ENCODE results near the gene MYO5A. TPM values are rescaled to one million over a fixed set of nuclear protein-coding genes. Genes with fewer than 3 reads are reported as not detected.
"Not testable (repeated sequence)": the region's sequence is repeated elsewhere in the genome, so short reads cannot be mapped to it uniquely, and the experiment has no call there.

Gene MYO5A
- total and polyA plus RNA-seq, 3 donors from 2014 or later: 11.7 to 35.5 (median 24.3) TPM

GRCh38 chr15:52464040-52464439 is 64.6 kb downstream of the MYO5A start:
- intact Hi-C loops (cut with DNase I; ENCODE audit: low total_unique reads): no loop called here
- no peaks in the 10 kb centered on the region for H3K9me3 ChIP-seq
- no peaks in the 10 kb centered on the region for H3K36me3 ChIP-seq (ENCODE audit: low read depth, missing control alignments)
- no peaks in the 10 kb centered on the region for H3K4me1 ChIP-seq
- DNase-seq: no peak
- WGBS, 2 donors: 98 to 100% methylated on average over 3 of the region's 3 CpGs
- H3K27ac ChIP-seq: no peak overlapping the region
- H3K4me3 ChIP-seq: no peak overlapping the region
- TF ChIP-seq, protein P1, sequence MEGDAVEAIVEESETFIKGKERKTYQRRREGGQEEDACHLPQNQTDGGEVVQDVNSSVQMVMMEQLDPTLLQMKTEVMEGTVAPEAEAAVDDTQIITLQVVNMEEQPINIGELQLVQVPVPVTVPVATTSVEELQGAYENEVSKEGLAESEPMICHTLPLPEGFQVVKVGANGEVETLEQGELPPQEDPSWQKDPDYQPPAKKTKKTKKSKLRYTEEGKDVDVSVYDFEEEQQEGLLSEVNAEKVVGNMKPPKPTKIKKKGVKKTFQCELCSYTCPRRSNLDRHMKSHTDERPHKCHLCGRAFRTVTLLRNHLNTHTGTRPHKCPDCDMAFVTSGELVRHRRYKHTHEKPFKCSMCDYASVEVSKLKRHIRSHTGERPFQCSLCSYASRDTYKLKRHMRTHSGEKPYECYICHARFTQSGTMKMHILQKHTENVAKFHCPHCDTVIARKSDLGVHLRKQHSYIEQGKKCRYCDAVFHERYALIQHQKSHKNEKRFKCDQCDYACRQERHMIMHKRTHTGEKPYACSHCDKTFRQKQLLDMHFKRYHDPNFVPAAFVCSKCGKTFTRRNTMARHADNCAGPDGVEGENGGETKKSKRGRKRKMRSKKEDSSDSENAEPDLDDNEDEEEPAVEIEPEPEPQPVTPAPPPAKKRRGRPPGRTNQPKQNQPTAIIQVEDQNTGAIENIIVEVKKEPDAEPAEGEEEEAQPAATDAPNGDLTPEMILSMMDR (IDR thresholded peaks at IDR 0.05): no peak
- no peak for TF ChIP-seq POLR2A (IDR thresholded peaks at IDR 0.05)
- H3K27me3 ChIP-seq: no peaks in the 10 kb centered on the region

- H3K36me3 ChIP-seq (ENCODE audit: low read depth, missing control alignments): no peaks in the 10 kb centered on the region
- DNase-seq: no peak
- H3K27ac ChIP-seq: peak overlapping the region in 1 of 2 donors; percentile 19
- no peaks in the 10 kb centered on the region for H3K9me3 ChIP-seq
- intact Hi-C loops (cut with DNase I; ENCODE audit: low total_unique reads): no loop called here
- TF ChIP-seq, protein P1 (IDR thresholded peaks at IDR 0.05): no peak
- no peak for TF ChIP-seq POLR2A (IDR thresholded peaks at IDR 0.05)
- no peaks in the 10 kb centered on the region for H3K4me1 ChIP-seq
- H3K4me3 ChIP-seq: no peak overlapping the region
- no peaks in the 10 kb centered on the region for H3K27me3 ChIP-seq
Measured at GRCh38 chr15:52463638-52464037, 65.0 kb downstream of the MYO5A start.

DNA sequence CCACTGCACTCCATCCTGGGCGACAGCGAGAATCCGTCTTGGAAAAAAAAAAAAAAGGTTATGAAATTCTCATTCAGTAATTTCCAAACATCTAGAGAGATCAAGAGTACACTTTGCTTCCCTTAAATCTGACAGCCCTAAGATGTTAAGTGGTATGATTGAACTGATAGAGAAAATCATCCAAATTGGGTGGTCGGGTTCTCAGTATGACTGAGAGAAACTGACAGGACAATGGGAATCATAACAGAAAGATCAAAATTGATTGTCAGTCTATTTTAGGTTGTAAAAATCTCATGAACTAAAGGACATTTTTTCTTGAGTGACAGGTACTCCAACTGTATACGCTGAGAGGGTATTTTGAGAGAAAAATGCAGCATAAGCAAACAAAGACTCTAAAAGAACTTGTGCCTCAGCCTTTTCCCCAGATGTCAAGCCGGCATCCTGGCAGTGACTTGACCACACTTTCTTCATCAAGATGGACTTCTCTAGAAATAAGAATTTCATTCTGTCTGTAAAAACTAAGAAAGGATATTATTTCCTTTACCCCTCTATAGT is 65.8 kb downstream of the MYO5A start:
- no peaks in the 10 kb centered on the region for H3K27me3 ChIP-seq
- H3K4me1 ChIP-seq: no peaks in the 10 kb centered on the region
- WGBS, 2 donors: 87 to 93% methylated on average over 6 of the region's 6 CpGs
- H3K36me3 ChIP-seq (ENCODE audit: low read depth, missing control alignments): no peaks in the 10 kb centered on the region
- H3K9me3 ChIP-seq: no peaks in the 10 kb centered on the region
- H3K27ac ChIP-seq: no peak overlapping the region
- TF ChIP-seq, protein P1 (IDR thresholded peaks at IDR 0.05): no peak
- no peak for TF ChIP-seq POLR2A (IDR thresholded peaks at IDR 0.05)
- intact Hi-C loops (cut with DNase I; ENCODE audit: low total_unique reads): no loop called here
- no peak for DNase-seq
- no peak overlapping the region for H3K4me3 ChIP-seq

- H3K4me3 ChIP-seq: peak overlapping the region; percentile 15 to 31
- H3K27me3 ChIP-seq; H3K4me1 ChIP-seq; H3K9me3 ChIP-seq; DNase-seq; intact Hi-C loops (cut with DNase I; ENCODE audit: low total_unique reads); H3K36me3 ChIP-seq (ENCODE audit: low read depth, missing control alignments); H3K27ac ChIP-seq: not testable (repeated sequence)
- 67 to 71% methylated on average over 16 to 24 of the region's 31 CpGs for WGBS, 2 donors
Measured at GRCh38 chr15:52459701-52460100, 69.0 kb downstream of the MYO5A start.

- H3K36me3 ChIP-seq (ENCODE audit: low read depth, missing control alignments); H3K27ac ChIP-seq; DNase-seq; H3K27me3 ChIP-seq; intact Hi-C loops (cut with DNase I; ENCODE audit: low total_unique reads); H3K9me3 ChIP-seq; H3K4me1 ChIP-seq: not testable (repeated sequence)
- 66 to 74% methylated on average over 9 of the region's 9 CpGs for WGBS, 2 donors
- peak overlapping the region; percentile 15 to 31 for H3K4me3 ChIP-seq
Measured at GRCh38 chr15:52459265-52459664, 69.4 kb downstream of the MYO5A start.
